Measurements from ENCODE around the gene ZNRF1.

GRCh38 chr16:75105306-75106061 lies 106.7 kb downstream of the ZNRF1 start:
- TF ChIP-seq CTCF (IDR thresholded peaks at IDR 0.05; ENCODE audit: low read depth, low read length, missing input control) (no peak), MAX (IDR thresholded peaks at IDR 0.05) (no peak), REST (IDR thresholded peaks at IDR 0.05) (no peak), SP1 (IDR thresholded peaks at IDR 0.05) (no peak), YY1 (IDR thresholded peaks at IDR 0.05) (no peak), JUND (IDR thresholded peaks at IDR 0.05) (no peak), EGR1 (IDR thresholded peaks at IDR 0.05; ENCODE audit: low read depth in 2 of 2) (no peak), RXRA (IDR thresholded peaks at IDR 0.05) (no peak)
